Measurements from ENCODE around the gene FTO.
"Not testable (repeated sequence)": the region's sequence is repeated elsewhere in the genome, so short reads cannot be mapped to it uniquely, and the experiment has no call there.

FTO gene

GRCh38 chr16:53865494-53865863 is 161.5 kb downstream of the FTO start:
- peak; percentile 59 for DNase-seq (ENCODE audit: low read depth)

- DNase-seq (ENCODE audit: low read depth): no peak
Observed at GRCh38 chr16:53866520-53866919, 162.6 kb downstream of the FTO start.

GRCh38 chr16:53870831-53871230 is 166.9 kb downstream of the FTO start:
- DNase-seq (ENCODE audit: low read depth): no peak

- DNase-seq (ENCODE audit: low read depth): no peak
Observed at GRCh38 chr16:53872248-53873221, 168.6 kb downstream of the FTO start.

GRCh38 chr16:53876811-53877210 is 172.9 kb downstream of the FTO start:
- no peak for DNase-seq (ENCODE audit: low read depth)

GRCh38 chr16:53878216-53878615 is 174.3 kb downstream of the FTO start:
- no peak for DNase-seq (ENCODE audit: low read depth)

- no peak for DNase-seq (ENCODE audit: low read depth)
Observed at GRCh38 chr16:53881371-53881770, 177.4 kb downstream of the FTO start.

GRCh38 chr16:53882310-53882709 is 178.4 kb downstream of the FTO start:
- DNase-seq (ENCODE audit: low read depth): no peak

GRCh38 chr16:53884748-53885147 is 180.8 kb downstream of the FTO start:
- DNase-seq (ENCODE audit: low read depth): no peak

- no peak for DNase-seq (ENCODE audit: low read depth)
Observed at GRCh38 chr16:53886482-53887378, 182.8 kb downstream of the FTO start.

- DNase-seq (ENCODE audit: low read depth): no peak
Observed at GRCh38 chr16:53888222-53888621, 184.3 kb downstream of the FTO start.

GRCh38 chr16:53890877-53891276 is 186.9 kb downstream of the FTO start:
- DNase-seq (ENCODE audit: low read depth): not testable (repeated sequence)

GRCh38 chr16:53891409-53892139 is 187.6 kb downstream of the FTO start:
- DNase-seq (ENCODE audit: low read depth): no peak

- peak; percentile 27 for DNase-seq (ENCODE audit: low read depth)
Observed at GRCh38 chr16:53892155-53892554, 188.2 kb downstream of the FTO start.

GRCh38 chr16:53893731-53894435 is 189.9 kb downstream of the FTO start:
- no peak for DNase-seq (ENCODE audit: low read depth)

GRCh38 chr16:53894686-53895085 is 190.7 kb downstream of the FTO start:
- DNase-seq (ENCODE audit: low read depth): no peak

- DNase-seq (ENCODE audit: low read depth): no peak
Observed at GRCh38 chr16:53895433-53895832, 191.5 kb downstream of the FTO start.

GRCh38 chr16:53895851-53896250 is 191.9 kb downstream of the FTO start:
- DNase-seq (ENCODE audit: low read depth): no peak

GRCh38 chr16:53896722-53897121 is 192.8 kb downstream of the FTO start:
- DNase-seq (ENCODE audit: low read depth): no peak

- no peak for DNase-seq (ENCODE audit: low read depth)
Observed at GRCh38 chr16:53898993-53899392, 195.0 kb downstream of the FTO start.

GRCh38 chr16:53899431-53899830 is 195.5 kb downstream of the FTO start:
- no peak for DNase-seq (ENCODE audit: low read depth)

- no peak for DNase-seq (ENCODE audit: low read depth)
Observed at GRCh38 chr16:53900667-53901066, 196.7 kb downstream of the FTO start.
